Stimulated activated CD4-positive, alpha-beta T cell treated with anti-CD3 and anti-CD28 coated beads, Interleukin-1b, Interleukin-23, amount 100 ng/mL, for 4 hours (primary cell): ENCODE measurements around the gene CHRM4.
"Not testable (repeated sequence)": the region's sequence is repeated elsewhere in the genome, so short reads cannot be mapped to it uniquely, and the experiment has no call there.

Source experiments
- DNase-seq, 2 donors: peaks; one replicate each; pipeline ENCODE4 v3.0.0-alpha.2; 2020; ENCODE audit warnings: low read depth in 2 of 2

CHRM4 gene

GRCh38 chr11:46381819-46382645 lies 9.5 kb downstream of the CHRM4 start:
- no peak for DNase-seq

GRCh38 chr11:46381048-46381818 lies 10.3 kb downstream of the CHRM4 start, which contains the start of gene MDK:
Gene MDK, plus strand, starts transcription at chr11:46381669. Its CDS starts 389 bp downstream, at chr11:46382058.
- DNase-seq, result no peak

- peak; percentile 27 to 56 for DNase-seq
Measured at GRCh38 chr11:46380340-46381047, 11.1 kb downstream of the CHRM4 start.

GRCh38 chr11:46379482-46380293 lies 11.9 kb downstream of the CHRM4 start:
- not testable (repeated sequence) for DNase-seq

GRCh38 chr11:46378811-46379481 lies 12.6 kb downstream of the CHRM4 start:
- DNase-seq, result no peak

GRCh38 chr11:46378296-46378695 lies 13.3 kb downstream of the CHRM4 start:
- DNase-seq, result no peak

GRCh38 chr11:46377831-46378230 lies 13.7 kb downstream of the CHRM4 start:
- DNase-seq, result no peak

GRCh38 chr11:46377290-46377689 lies 14.3 kb downstream of the CHRM4 start:
- DNase-seq, result no peak

- DNase-seq, result no peak
Measured at GRCh38 chr11:46376258-46377050, 15.1 kb downstream of the CHRM4 start.

- no peak for DNase-seq
Measured at GRCh38 chr11:46375392-46376101, 16.0 kb downstream of the CHRM4 start.

GRCh38 chr11:46374815-46375214 lies 16.8 kb downstream of the CHRM4 start:
- DNase-seq, result no peak

- DNase-seq, result no peak
Measured at GRCh38 chr11:46373787-46374740, 17.5 kb downstream of the CHRM4 start.

- DNase-seq, result not testable (repeated sequence)
Measured at GRCh38 chr11:46372501-46372900, 19.1 kb downstream of the CHRM4 start.

GRCh38 chr11:46372086-46372485 lies 19.5 kb downstream of the CHRM4 start:
- DNase-seq, result no peak

- not testable (repeated sequence) for DNase-seq
Measured at GRCh38 chr11:46371262-46371661, 20.3 kb downstream of the CHRM4 start.

- DNase-seq, result no peak
Measured at GRCh38 chr11:46370253-46370652, 21.3 kb downstream of the CHRM4 start.

- peak in 1 of 2 donors; percentile 42 for DNase-seq
Measured at GRCh38 chr11:46369458-46370152, 22.0 kb downstream of the CHRM4 start.

- DNase-seq, result no peak
Measured at GRCh38 chr11:46367916-46368267, 23.7 kb downstream of the CHRM4 start.
